ENCODE measurements around the gene MARCKSL1.
"Not testable (repeated sequence)": the region's sequence is repeated elsewhere in the genome, so short reads cannot be mapped to it uniquely, and the experiment has no call there.

The MARCKSL1 gene, protein sequence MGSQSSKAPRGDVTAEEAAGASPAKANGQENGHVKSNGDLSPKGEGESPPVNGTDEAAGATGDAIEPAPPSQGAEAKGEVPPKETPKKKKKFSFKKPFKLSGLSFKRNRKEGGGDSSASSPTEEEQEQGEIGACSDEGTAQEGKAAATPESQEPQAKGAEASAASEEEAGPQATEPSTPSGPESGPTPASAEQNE

DNA sequence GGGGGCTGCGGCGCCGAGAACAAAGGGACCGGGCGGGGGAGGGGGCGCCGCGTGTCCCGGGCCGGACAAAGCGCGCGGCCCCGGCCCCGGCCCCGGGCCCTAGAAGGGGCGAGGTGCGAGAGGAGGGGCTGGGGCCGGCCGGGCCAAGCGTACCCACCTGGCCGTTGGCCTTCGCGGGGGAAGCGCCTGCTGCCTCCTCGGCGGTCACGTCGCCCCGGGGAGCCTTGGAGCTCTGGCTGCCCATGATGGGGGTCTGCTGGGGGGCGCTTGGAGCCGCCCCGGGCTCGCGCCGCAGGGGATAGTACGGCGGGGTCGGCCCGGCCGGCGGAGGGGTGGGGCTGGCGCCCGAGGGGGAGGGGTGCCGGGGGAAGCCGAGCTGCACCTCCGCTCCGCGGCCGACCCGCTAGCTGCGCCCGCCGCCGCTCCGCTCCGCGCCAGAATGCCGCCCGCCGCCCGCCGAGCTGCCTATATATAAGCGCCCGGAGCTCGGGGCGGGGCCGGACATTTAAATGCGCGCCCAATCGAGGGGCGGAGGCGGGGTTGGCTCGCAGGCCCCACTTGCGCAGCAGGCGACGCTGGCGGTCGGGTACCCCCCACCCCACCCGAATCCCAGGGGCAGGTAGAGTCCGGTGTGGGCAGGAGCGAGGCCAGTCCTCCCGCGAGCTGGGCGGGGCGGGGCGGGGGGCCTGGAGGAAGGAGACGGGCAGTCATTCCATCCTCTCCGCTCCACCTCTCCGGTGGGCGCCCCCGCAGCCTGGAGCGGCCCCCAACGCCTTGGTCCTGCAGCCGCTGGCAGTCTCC lies at the start of gene MARCKSL1:
Gene MARCKSL1 (minus strand): TSS at position 444 of the 801 bp plus-strand sequence. CDS start 200 bp downstream, at position 244.
- peak; percentile 81 for DNase-seq

DNA sequence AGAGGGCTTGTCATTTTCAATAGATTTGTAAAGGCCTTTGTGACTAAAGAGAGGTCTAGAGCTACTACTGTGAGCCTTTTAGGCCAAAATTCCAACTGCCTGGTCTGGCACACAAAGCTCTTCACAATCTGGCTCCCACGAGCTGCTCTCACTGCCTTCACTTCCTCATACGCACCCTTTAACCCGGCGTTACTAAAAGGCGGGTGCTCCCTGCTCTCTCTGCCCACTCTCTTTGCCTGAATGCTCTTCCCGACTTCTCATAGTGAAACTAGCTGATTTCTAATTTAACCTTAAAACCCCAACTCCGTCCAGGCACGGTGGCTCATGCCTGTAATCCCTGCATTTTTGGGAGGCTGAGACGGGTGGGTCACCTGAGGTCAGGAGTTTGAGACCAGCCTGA lies 44.0 kb upstream of the MARCKSL1 start:
- DNase-seq: no peak

DNA sequence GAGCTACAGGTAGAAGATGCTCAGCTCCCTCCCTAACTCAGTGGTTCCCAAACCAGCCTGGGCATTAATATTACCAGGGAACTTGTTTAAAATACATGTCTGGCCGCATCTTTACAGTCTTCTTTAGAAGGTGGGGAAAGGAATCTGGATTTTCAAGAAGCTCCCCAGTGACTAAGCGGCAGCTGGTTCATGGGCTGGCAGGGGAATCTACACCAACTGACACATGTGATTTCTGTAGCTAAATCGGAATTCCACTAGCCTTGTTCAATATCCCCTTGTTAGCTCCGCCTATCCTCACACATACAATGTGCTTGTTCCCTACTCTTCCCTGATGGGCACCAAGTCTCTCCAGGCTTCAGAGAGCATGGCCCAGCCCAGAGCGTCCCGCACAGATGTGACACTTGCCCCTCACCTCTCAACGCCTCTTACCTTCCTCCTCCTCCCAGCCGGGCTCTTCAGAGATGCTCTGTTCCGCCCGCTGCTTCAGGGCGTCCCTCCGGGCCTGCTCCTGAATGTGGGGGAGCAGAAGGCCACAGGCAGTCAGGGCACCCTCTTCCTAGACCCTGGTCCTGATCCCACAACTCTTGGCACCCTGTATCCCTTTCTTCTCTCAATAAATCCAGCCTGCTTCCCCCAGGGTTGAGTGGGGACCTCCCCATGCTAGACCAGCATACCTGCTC lies 41.6 kb upstream of the MARCKSL1 start:
- DNase-seq: no peak

DNA sequence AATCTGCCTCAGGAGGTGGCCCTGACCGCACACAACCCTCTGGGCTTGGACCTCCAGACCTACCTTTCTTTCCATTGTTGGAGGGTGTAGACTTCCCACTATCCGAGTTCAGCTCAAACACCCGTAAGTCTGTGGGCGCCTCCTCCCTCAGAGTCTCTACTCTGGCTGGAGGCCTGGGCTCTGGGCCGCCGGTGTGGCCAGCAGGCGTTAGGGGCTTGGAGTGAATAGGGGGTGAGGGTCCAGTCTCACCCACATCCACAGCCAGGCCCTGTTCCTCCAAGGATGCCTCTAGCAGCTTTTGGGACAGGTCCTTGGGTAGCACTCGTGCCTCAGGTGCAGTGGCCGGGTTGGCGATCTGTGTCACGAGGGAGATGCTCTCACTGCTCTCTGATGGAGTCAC lies 40.2 kb upstream of the MARCKSL1 start:
- DNase-seq: no peak

DNA sequence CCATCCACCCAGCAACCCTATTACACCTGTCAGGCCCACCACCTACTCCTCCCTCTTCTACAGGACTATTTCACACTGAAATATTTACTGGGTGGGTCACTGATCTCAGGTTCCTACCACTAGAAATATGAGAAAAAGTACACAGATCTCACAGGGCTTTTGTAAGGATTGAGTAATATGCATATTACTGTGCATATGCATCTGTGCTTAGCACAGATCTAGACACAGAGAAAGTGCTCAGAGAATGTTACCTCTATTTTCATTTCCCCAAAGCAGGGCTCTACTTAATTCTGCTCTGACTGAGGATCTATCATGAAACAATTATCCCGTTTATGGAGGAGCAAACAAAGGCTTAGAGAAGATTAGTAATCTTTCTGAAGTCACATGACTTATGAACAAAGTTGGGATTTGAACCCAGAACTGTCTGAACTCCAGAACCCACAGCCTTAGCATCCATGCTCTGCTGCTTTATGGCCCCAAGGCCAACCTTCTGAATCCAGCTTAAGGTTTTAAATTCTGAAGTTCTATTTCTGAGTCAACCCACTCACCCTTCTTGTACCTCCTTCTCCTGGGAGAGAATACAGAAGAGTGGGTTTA lies 38.1 kb upstream of the MARCKSL1 start:
- DNase-seq: no peak

DNA sequence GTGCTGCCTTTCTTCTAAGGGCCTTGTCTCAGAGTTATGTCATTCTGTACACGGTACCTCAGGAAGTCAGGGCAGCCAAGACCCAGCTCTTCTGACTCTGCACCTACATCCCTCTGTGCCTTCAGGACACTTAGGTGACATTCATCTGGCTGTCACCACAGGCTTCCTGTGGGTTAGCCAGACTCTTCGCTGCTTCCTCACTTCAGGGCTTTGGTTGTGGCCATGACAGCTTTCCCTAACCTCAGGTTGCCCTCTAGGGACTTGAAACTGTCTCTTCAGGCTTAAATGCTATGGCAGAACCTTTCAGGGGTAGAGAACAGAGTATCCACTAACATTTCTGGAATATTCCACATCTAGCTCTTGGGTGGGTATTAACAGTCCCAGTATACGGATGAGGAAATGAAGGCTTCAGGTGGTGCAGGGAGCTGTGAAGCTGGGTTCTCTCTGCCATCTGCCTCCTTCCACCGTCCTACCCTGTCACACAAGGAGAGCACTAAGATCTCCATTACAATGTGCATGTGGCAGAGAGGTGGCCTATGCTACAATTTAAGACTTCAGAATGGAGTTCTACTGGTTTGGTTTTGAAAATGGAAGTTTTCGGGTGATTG lies 36.2 kb upstream of the MARCKSL1 start:
- DNase-seq: no peak

DNA sequence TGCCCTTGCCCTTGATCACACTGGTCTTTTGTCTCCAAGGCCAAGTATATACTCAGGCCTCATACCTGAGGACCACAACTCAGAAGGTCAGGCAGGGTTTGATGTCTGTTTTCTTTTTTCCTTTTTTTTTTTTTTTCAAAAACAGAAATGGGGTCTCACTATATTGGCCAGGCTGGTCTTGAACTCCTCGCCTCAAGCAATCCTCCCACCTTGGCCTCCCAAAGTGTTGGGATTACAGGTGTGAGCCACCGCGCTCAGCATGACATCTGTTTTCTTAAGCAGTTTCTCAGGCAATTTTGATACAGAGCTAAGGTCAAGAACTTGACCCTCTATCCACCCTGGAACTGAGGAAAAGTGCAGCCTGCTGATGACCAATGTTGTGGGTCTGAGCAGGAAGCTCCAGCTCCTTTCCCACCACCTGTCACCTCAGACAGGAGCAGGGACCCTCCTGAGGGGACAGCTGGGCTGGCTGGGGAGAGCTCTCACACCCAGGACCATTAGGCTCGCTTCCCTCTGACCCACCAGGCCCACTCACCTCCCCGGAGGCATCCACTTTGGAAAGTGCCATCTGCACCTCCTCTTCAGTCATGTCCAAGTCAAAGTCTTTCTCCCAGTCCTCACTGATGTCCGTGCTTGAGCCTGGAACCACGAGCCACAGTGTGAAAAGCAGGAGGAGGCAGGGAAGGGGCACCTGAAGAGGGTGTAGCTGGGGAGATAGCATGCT lies 32.0 kb upstream of the MARCKSL1 start:
- DNase-seq: no peak

DNA sequence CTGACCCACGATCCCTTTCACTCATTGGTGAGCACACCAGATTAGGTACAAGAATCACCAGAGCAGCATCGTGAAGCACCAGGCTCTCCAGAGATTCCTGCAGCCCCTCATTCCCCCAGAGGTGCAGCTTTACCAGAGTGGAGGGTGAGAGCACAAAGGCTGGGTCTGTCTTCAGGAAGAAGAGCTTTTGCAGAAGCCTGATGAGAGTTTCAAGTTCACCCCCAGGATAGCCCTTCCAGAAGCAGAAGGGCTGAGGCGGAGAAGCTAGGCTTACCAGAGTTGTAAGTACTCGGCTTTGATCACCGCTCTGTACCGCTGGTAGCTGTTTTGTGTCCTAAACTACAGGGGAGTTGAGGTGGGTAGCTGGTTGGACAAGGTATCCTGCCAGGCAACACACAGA lies 29.4 kb upstream of the MARCKSL1 start:
- DNase-seq: no peak

DNA sequence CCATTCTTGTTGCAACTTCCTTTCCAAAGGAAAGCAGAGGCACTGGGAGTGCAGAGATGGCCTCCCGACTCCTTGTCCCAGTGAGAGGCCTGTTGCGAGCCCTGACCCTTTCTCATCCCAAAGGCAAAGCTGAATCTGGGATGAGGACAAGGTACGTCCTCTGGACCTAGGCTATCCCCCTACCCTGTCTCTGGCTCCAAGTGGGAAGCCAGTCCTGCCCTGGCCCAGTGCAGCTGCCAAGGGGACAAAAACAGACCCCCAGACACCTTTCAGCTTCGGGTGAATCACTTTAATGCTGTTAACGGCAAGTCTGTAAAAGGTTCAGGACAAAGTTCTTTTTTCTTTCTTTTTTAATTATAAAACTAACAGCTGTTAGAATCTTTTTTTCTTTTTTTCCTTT lies 28.8 kb upstream of the MARCKSL1 start:
- DNase-seq: no peak

DNA sequence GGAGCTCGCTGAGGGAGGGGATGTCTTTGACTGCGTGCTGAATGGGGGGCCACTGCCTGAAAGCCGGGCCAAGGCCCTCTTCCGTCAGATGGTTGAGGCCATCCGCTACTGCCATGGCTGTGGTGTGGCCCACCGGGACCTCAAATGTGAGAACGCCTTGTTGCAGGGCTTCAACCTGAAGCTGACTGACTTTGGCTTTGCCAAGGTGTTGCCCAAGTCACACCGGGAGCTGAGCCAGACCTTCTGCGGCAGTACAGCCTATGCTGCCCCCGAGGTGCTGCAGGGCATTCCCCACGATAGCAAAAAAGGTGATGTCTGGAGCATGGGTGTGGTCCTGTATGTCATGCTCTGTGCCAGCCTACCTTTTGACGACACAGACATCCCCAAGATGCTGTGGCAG lies 27.7 kb upstream of the MARCKSL1 start:
- DNase-seq: no peak

DNA sequence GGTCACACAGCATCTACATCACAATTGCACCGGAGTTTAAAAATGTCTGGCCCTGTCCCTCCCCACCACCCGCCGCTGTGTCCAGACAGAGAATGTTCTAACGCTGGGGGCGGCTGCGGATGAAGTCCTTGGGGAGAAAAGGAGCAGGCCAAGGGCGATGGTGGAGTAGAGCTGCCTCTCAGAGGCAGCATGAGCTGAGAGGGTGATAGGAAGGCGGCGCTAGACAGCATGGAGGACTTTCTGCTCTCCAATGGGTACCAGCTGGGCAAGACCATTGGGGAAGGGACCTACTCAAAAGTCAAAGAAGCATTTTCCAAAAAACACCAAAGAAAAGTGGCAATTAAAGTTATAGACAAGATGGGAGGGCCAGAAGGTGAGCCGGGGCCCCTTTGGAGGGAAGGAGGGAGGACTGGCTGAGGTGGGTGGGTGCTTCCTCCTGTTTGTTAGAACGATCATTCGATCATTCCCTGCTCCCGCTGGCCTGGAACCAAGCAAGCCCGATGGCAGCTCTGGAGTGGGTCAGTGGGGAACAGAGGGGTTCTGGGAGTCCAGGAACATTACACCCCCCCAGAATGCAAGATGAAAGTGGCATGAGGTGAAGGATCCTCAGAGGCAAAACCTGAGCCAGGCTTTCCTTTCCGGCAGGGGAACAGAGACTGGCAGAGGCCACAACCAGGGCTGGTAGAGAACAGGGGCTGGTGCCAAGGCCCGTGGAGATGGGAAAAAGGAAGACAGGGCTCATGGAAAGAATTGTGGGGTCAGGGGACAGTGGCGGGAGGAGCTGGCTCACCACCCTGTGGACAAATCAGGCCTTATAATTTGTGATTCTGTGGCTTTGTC lies 26.7 kb upstream of the MARCKSL1 start, which contains the start of the genes FAM229A and TSSK3:
Gene FAM229A (minus strand): TSS at position 12 of the 840 bp plus-strand sequence. CDS start 394 bp downstream, outside the sequence.
Gene TSSK3 (plus strand): TSS at position 66 of the 840 bp plus-strand sequence. CDS start 163 bp downstream, at position 229.
- no peak for DNase-seq

DNA sequence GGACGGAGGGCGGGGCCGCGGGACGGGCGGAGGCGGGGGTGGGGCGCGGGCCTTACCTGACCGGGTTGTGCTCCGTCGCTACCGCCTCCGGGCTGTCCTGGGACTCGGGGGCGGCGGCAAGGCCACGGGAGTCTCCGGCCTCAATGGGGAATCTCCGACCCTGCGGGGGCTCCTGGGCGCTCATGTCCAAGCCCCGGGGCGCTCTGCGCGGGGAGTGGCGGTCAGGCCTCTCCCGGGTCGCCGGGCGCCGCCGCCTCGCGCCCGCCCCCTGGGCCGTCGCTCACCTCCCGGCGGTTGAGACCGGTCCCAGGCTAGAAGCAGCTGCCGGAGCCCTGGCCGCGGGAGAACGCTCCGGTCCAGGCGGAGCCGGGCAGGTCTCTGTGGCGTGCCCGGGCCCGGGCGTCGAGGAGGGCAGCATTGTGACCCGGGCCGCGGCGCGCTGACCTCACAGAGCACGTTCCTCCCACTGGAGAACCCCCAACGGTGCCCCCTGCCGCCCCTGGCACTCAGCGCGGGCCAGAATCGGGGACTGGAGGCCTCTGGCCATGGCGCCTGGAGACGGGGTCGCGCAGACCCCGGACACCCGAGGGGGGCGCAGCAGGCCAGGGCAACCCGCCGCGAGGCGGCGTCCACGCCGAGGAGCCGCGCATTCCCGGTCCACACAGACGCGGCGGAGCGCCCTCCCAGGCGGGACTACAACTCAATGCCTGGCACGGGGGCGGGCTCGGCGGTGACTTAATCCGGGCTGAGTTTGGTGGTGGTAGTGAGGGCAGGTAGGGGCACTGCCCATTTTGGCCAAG lies 25.8 kb upstream of the MARCKSL1 start:
- peak; percentile 35 for DNase-seq

DNA sequence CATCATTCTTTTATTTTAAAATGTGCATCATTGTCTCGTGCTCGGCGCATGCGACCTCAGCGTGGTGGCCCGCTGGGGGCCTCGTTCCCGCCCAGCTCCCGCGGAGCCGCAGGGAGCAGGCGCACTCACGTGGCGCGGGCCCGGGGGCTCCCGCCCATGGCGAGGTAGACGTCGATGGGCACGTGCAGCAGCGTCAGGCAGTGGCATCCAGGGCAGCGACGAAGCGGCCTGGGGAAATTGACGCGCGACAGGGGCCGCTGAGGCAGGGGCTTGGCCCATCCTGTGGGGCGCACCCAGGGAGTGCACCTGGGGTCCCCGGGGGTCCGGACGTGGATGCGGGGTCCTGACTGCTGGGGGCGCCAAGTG lies 25.3 kb upstream of the MARCKSL1 start:
- DNase-seq: no peak

DNA sequence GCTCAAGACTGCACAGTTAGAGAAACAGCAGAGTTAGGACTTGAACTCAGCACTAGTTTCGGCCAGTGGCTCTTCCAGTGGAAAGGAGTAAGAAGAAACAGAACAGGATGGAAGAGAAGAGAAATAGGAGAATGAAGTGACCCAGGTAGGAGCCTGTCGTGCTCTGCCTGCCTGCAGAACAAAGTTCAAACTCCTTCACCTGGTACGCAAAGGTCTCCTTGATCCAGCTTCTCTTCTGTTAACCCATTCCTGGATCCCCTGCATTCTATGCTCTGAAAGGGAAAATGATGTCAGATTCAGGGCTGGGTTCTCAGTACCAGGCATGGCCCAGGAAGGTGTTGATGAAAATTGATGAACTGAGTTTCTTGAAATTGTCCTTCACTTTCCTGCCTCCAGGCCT lies 22.4 kb upstream of the MARCKSL1 start:
- no peak for DNase-seq

DNA sequence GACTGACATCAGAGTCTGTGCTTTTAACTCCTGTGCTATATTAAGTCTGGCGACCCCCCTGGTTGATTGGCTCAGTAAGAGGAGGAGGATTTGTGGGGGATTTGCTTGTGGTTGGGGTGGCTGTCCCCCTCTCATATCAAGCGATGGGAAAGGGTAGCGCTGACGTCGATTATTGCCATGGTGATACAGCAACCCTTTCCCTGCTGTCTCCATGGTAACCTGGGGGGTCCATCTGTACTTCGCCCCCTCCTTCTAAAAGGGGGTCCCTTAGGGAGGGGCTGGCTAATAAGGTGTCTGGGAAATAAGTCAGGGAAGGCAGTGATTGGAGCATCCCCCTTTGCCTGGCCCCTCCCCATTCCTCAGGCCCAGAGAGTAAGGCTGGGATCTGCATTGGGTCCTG lies 21.6 kb upstream of the MARCKSL1 start:
- no peak for DNase-seq

DNA sequence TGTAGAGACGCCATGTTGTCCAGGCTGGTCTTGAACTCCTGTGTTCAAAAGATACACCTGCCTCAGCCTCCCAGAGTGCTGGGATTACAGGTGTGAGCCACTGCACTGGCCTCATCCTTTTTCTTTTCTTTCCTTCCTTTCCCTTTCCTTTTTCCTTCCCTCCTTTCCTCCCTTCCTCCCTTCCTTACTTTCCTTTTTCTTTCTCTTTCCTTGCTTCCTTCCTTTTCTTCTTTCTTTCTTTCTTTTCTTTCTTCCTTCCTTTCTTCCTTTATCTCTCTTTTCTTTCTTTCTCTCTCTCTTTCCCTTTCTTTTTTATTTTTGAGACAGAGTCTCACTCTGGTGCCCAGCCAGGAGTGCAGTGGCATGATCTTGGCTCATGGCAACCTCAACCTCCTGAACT lies 20.4 kb upstream of the MARCKSL1 start:
- DNase-seq: no peak

DNA sequence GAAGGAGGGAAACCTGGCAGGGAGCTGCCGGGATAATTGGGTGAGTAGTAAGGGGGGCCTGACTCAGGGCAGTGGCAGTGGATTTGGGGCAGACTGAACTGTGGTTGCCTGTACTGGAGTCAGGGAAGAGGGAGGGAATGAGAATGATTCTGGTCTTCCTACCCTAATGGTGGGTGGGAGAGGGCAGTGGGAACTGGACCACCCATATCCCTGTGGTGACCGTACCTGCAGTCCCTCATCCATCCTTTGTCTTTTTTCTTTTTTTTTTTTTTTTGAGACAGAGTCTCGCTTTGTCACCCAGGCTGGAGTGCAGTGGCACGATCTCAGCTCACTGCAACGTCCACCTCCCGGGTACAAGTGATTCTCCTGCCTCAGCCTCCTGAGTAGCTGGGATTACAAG lies 19.7 kb upstream of the MARCKSL1 start:
- DNase-seq: not testable (repeated sequence)

DNA sequence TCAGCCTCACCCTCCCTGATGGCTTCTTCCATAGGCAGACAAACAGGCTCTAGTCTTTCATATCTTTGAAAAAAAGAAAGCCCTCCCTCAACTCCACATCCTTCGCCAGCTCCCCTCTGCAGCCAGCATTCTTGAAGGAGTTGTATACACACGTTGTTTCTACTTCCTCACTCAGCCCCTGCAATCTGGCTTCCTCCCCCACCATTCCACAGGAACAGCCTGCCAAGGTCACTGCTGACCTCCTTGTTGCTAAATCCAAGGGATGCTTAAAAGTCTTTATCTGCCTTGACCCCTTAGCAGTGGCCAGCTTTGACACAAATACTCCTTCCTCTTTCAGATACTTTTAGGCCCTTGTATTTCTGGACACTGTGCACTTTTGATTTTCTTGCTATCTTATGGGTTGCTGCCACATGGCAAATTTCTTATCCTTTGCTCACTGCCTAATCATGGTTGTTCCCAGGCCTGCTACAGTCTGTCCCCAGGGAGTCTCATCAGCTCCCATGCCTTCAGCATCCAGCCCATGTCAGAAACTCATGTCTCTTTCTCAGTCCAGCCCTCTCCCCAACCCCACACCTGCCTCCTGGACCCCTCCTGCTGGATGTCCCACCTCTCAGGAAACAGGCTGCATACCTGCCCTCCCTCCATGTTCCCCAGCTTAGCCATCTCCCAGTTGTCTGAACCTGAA lies 18.0 kb upstream of the MARCKSL1 start:
- no peak for DNase-seq

DNA sequence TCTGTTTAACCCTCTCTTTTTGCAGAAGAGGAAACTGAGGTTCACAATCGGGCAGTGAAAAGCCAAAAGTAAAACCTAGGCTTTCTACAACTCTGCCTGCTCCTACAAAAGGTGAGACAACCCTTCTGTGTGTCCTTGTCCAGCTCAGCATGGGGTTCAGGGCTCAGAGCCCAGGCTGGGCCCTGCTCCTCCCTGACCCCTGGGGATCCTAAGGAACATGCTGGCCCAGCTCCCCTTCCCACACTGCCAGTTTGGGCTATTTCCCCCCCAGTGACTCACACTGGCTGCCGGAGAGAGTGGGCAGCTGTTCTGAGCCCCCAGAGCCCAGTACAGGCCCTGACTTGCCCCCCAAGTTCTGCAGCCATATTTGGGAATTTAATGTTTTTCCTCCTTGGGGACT lies 17.4 kb upstream of the MARCKSL1 start:
- DNase-seq: no peak

DNA sequence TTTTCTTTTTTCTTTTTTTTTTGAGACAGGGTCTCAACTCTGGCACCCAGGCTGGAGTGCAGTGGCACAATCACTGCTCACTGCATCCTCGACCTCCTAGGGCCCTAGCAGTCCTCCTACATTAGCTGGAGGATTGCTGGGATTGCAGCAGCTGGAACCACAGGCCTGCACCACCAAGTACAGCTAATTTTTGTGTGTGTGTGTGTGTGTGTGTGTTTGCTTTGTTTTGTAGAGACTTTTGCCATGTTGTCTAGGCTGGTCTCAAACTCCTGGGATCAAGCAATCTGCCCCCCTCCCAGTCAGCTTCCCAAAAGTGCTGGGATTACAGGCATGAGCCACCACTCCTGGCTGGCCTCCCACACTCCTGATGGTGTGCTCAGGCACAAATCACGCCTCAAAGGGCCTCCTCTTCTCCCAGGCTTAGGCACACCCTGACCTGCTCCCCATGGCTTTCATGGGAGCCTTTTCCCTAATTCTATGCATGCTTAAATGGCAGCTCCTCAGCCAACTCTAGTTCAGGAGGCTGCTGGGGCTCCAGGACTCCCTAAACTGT lies 16.9 kb upstream of the MARCKSL1 start:
- DNase-seq: no peak

Data from NCI-H1105 treated with DMSO at 0.1 percent for 48 hours (cell line).